K562 (cell line): ENCODE measurements around the gene FAM89B. TPM values are rescaled to one million over a fixed set of nuclear protein-coding genes. Genes with fewer than 3 reads are reported as not detected.
A peak's percentile ranks its signal among the peaks of the same experiment; 100 is the strongest.

Experiments used
- E2F3 ChIP-seq: fragments of 250-450 bp; sonication (Bioruptor Pico); IDR thresholded peaks from 2 replicates; pipeline ENCODE4 v1.4.0; 2020; ENCODE audit warnings: mild to moderate bottlenecking
- EP400 ChIP-seq: fragments of 450-650 bp; IDR thresholded peaks from 2 replicates; pipeline ENCODE4 v1.6.1; 2017; ENCODE audit warnings: antibody characterized with exemption, mild to moderate bottlenecking, moderate library complexity
- LCOR ChIP-seq: sonication (generic); formaldehyde crosslinking; IDR thresholded peaks from 2 replicates; pipeline ENCODE4 v1.8.0; 2022; ENCODE audit warnings: mild to moderate bottlenecking, missing genetic modification reagents
- POLR2A ChIP-seq: fragments of 450-650 bp; conservative IDR thresholded peaks from 2 replicates; pipeline ENCODE4 v1.6.1; 2016
- POLR3A ChIP-seq: IDR thresholded peaks from 2 replicates; pipeline ENCODE4 v1.6.1; 2011; ENCODE audit warnings: borderline replicate concordance, mild to moderate bottlenecking, moderate library complexity; ENCODE audit not compliant: insufficient read length, insufficient read depth; ENCODE audit errors: extremely low read depth
- POU5F1 ChIP-seq: fragments of 150-350 bp; IDR thresholded peaks from 2 replicates; pipeline ENCODE4 v1.6.1; 2014; ENCODE audit warnings: borderline replicate concordance, low read length, low read depth, mild to moderate bottlenecking; ENCODE audit not compliant: partially characterized antibody
- PRPF4 ChIP-seq: fragments of 200-400 bp; formaldehyde crosslinking; IDR thresholded peaks from one replicate; pipeline ENCODE4 v1.6.1; 2017; ENCODE audit warnings: low read length, low read depth, mild to moderate bottlenecking; ENCODE audit not compliant: insufficient read depth, poor library complexity, severe bottlenecking
- RHOXF2B ChIP-seq: fragments of 250-450 bp; sonication (Bioruptor Pico); conservative IDR thresholded peaks from 2 replicates; pipeline ENCODE4 v1.5.1; 2021
- TARDBP ChIP-seq: fragments of 450-650 bp; IDR thresholded peaks from 2 replicates; pipeline ENCODE4 v1.6.1; 2016
- TGIF2 ChIP-seq: sonication (generic); formaldehyde crosslinking; IDR thresholded peaks from 2 replicates; pipeline ENCODE4 v1.8.1; 2022; ENCODE audit warnings: mild to moderate bottlenecking, missing genetic modification reagents, moderate library complexity
- U2AF2 ChIP-seq: fragments of 200-400 bp; formaldehyde crosslinking; optimal IDR thresholded peaks from 2 replicates; pipeline ENCODE3; 2017; ENCODE audit warnings: low read depth, mild to moderate bottlenecking, low read length
- polyA plus RNA-seq, 8 experiments: library from polyadenylated mRNA; depleted of rRNA in 4 of 8; stranded (reverse) in 5 of 8; unstranded in 3 of 8; fragments of >200 nt; fragmentation: Nextera tagmentation in 2 of 8; fragmentation: Illumina TruSeq in 1 of 8; extraction: Ambion mirVana in 2 of 8; extraction: Trizol in 1 of 8; gene quantifications; 2 replicates each; pipeline versions ENCODE4 v1.2.1 to v1.2.3, GENCODE V29; 2011 to 2014; ENCODE audit warnings: inconsistent platforms in 1 of 8, missing spikeins in 1 of 8
- total RNA-seq, 7 experiments: library from RNA; depleted of rRNA in 6 of 7; stranded (reverse); fragments of >200 nt in 6 of 7; fragmentation: Illumina TruSeq in 2 of 7; extraction: Trizol in 2 of 7; gene quantifications; 2 replicates each; pipeline versions ENCODE4 v1.2.1 to v1.2.3, GENCODE V29; 2011 to 2021; ENCODE audit warnings: low replicate concordance in 1 of 7
- TF ChIP-seq, protein P1 (sequence below): fragments of 450-650 bp; conservative IDR thresholded peaks from 2 replicates; pipeline ENCODE4 v1.6.1; 2016; ENCODE audit warnings: missing genetic modification characterization, low read depth, mild to moderate bottlenecking, control low read depth, missing compliant biosample characterization
- TF ChIP-seq, protein P2 (sequence below): IDR thresholded peaks from 2 replicates; pipeline ENCODE4 v1.6.1; 2014; ENCODE audit warnings: antibody characterized with exemption
- TF ChIP-seq, protein P3 (sequence below), 2 experiments: fragments of 200-800 bp in 1 of 2; sonication (Bioruptor generic) in 1 of 2; sonication (generic) in 1 of 2; formaldehyde crosslinking in 1 of 2; IDR thresholded peaks in 1 of 2; conservative IDR thresholded peaks in 1 of 2; 2 replicates each; pipeline versions ENCODE4 v1.5.0 to v1.6.1; 2016 to 2020; ENCODE audit warnings: missing compliant biosample characterization in 1 of 2, missing genetic modification characterization in 1 of 2, missing genetic modification reagents in 1 of 2
- TF ChIP-seq, protein P4 (sequence below): sonication (generic); formaldehyde crosslinking; IDR thresholded peaks from 2 replicates; pipeline ENCODE4 v1.9.0; 2022; ENCODE audit warnings: mild to moderate bottlenecking, missing genetic modification reagents
- TF ChIP-seq, protein P5 (sequence below), 2 experiments: fragments of 450-650 bp; IDR thresholded peaks; 2 replicates each; pipeline ENCODE4 v1.6.1; 2016
- TF ChIP-seq, protein P6 (sequence below): sonication (generic); formaldehyde crosslinking; IDR thresholded peaks from 2 replicates; pipeline ENCODE4 v1.8.1; 2023; ENCODE audit warnings: mild to moderate bottlenecking, missing genetic modification reagents

FAM89B gene
- total and polyA plus RNA-seq, 9 of the 15 experiments (the other 6 are each of a cell fraction or from before 2014, with no cell fraction given), result 0.32 to 27.6 (median 11.9) TPM

DNA sequence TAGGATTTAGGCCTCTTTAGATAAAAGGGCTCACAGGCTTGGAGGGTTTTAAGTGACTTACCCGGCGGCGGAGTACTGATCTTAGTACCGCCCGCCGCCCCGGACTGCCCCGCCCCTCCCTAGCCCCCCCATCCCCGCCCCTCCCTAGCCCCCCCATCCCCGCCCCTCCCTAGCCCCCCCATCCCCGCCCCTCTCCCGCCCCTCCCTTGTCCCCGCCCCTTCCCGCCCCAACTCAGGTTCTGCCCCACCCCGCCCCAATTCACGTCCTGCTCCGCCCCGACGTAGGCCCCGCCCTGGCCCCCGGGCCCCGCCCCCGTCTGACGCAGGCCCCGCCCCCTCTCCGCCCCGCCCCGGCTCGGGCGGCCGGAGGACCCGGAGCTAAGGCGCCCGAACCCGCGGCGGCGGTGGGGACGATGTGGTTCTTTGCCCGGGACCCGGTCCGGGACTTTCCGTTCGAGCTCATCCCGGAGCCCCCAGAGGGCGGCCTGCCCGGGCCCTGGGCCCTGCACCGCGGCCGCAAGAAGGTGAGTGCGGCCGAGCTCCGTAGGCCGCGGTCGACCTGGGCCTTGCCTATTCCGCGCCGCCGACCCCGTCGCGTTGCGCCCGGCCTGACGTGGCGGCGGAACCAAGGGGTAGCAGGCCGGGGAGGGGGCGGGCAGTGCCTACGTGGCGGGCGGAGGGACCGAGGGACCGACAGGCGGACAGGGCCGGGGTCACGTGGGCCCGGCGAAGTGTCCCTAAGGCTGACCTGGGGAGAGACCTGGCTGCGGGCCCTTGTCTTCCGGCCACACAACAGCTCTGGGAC lies 47.4 kb upstream of the FAM89B start, which contains the start of gene SCYL1 (continued):
- TF ChIP-seq, protein P1, sequence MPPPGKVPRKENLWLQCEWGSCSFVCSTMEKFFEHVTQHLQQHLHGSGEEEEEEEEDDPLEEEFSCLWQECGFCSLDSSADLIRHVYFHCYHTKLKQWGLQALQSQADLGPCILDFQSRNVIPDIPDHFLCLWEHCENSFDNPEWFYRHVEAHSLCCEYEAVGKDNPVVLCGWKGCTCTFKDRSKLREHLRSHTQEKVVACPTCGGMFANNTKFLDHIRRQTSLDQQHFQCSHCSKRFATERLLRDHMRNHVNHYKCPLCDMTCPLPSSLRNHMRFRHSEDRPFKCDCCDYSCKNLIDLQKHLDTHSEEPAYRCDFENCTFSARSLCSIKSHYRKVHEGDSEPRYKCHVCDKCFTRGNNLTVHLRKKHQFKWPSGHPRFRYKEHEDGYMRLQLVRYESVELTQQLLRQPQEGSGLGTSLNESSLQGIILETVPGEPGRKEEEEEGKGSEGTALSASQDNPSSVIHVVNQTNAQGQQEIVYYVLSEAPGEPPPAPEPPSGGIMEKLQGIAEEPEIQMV, result no peak
- TF ChIP-seq POLR2A (peak; percentile 67), TARDBP (no peak), EP400 (peak; percentile 84), POU5F1 (no peak), RHOXF2B (CRISPR knock-in tag) (no peak), U2AF2 (no peak), TGIF2 (CRISPR knock-in tag) (peak; percentile 68; the same call in 1 of the 2 replicates), E2F3 (CRISPR knock-in tag) (no peak), PRPF4 (no peak), LCOR (CRISPR knock-in tag) (0 out of 2 replicates have a peak, but pooled peaks have one; percentile 17), POLR3A (no peak)
- TF ChIP-seq, protein P2, sequence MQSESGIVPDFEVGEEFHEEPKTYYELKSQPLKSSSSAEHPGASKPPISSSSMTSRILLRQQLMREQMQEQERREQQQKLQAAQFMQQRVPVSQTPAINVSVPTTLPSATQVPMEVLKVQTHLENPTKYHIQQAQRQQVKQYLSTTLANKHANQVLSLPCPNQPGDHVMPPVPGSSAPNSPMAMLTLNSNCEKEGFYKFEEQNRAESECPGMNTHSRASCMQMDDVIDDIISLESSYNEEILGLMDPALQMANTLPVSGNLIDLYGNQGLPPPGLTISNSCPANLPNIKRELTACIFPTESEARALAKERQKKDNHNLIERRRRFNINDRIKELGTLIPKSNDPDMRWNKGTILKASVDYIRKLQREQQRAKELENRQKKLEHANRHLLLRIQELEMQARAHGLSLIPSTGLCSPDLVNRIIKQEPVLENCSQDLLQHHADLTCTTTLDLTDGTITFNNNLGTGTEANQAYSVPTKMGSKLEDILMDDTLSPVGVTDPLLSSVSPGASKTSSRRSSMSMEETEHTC, result no peak
- TF ChIP-seq, protein P3, sequence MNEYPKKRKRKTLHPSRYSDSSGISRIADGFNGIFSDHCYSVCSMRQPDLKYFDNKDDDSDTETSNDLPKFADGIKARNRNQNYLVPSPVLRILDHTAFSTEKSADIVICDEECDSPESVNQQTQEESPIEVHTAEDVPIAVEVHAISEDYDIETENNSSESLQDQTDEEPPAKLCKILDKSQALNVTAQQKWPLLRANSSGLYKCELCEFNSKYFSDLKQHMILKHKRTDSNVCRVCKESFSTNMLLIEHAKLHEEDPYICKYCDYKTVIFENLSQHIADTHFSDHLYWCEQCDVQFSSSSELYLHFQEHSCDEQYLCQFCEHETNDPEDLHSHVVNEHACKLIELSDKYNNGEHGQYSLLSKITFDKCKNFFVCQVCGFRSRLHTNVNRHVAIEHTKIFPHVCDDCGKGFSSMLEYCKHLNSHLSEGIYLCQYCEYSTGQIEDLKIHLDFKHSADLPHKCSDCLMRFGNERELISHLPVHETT (CRISPR knock-in tag; conservative IDR thresholded peaks at IDR 0.05 in 1 of 2, IDR thresholded peaks at IDR 0.05 in 1 of 2), result peak; percentile 5 to 72; a peak in 2 of 4 replicates
- TF ChIP-seq, protein P4, sequence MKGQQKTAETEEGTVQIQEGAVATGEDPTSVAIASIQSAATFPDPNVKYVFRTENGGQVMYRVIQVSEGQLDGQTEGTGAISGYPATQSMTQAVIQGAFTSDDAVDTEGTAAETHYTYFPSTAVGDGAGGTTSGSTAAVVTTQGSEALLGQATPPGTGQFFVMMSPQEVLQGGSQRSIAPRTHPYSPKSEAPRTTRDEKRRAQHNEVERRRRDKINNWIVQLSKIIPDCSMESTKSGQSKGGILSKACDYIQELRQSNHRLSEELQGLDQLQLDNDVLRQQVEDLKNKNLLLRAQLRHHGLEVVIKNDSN (CRISPR knock-in tag), result peak; percentile 93
- TF ChIP-seq, protein P5, sequence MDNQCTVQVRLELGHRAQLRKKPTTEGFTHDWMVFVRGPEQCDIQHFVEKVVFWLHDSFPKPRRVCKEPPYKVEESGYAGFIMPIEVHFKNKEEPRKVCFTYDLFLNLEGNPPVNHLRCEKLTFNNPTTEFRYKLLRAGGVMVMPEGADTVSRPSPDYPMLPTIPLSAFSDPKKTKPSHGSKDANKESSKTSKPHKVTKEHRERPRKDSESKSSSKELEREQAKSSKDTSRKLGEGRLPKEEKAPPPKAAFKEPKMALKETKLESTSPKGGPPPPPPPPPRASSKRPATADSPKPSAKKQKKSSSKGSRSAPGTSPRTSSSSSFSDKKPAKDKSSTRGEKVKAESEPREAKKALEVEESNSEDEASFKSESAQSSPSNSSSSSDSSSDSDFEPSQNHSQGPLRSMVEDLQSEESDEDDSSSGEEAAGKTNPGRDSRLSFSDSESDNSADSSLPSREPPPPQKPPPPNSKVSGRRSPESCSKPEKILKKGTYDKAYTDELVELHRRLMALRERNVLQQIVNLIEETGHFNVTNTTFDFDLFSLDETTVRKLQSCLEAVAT (IDR thresholded peaks at IDR 0.05), result no peak
- TF ChIP-seq, protein P6, sequence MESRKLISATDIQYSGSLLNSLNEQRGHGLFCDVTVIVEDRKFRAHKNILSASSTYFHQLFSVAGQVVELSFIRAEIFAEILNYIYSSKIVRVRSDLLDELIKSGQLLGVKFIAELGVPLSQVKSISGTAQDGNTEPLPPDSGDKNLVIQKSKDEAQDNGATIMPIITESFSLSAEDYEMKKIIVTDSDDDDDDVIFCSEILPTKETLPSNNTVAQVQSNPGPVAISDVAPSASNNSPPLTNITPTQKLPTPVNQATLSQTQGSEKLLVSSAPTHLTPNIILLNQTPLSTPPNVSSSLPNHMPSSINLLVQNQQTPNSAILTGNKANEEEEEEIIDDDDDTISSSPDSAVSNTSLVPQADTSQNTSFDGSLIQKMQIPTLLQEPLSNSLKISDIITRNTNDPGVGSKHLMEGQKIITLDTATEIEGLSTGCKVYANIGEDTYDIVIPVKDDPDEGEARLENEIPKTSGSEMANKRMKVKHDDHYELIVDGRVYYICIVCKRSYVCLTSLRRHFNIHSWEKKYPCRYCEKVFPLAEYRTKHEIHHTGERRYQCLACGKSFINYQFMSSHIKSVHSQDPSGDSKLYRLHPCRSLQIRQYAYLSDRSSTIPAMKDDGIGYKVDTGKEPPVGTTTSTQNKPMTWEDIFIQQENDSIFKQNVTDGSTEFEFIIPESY (CRISPR knock-in tag), result no peak
